Heart right ventricle (tissue), 16 donors: ENCODE measurements around the gene PPM1H. TPM values are rescaled to one million over a fixed set of nuclear protein-coding genes. Genes with fewer than 3 reads are reported as not detected.

ENCODE experiments used
- ATAC-seq, 8 donors: fragments of 200-7000 bp; cut with Tn5 transposase; one replicate each; pipeline ENCODE4 v1.9.1; 2020; ENCODE audit warnings: mild to moderate bottlenecking in 8 of 8, moderate library complexity in 8 of 8, moderate number of reproducible peaks in 1 of 8
- DNase-seq, 2 donors: peaks; one replicate each; pipeline ENCODE4 v3.0.0-alpha.2; 2020
- H3K27ac ChIP-seq, 10 donors: fragments of 200-600 bp; sonication (generic) in 2 of 10; one replicate each; pipeline versions ENCODE4 v1.5.0 to v1.8.0; 2020 to 2022; ENCODE audit warnings: mild to moderate bottlenecking in 3 of 10
- H3K27me3 ChIP-seq, 7 donors: fragments of 200-600 bp; one replicate each; pipeline ENCODE4 v1.8.0; 2021 to 2022; ENCODE audit warnings: mild to moderate bottlenecking in 2 of 7
- H3K36me3 ChIP-seq, 9 donors: fragments of 200-600 bp; sonication (generic) in 1 of 9; one replicate each; pipeline versions ENCODE4 v1.5.0 to v1.8.0; 2020 to 2022; ENCODE audit warnings: mild to moderate bottlenecking in 2 of 9
- H3K4me1 ChIP-seq, 9 donors: fragments of 200-600 bp; sonication (generic) in 1 of 9; one replicate each; pipeline versions ENCODE4 v1.5.0 to v1.8.0; 2020 to 2022; ENCODE audit warnings: mild to moderate bottlenecking in 4 of 9
- H3K4me3 ChIP-seq, 10 donors: fragments of 200-600 bp; sonication (generic) in 2 of 10; one replicate each; pipeline versions ENCODE4 v1.5.0 to v1.8.0; 2020 to 2022; ENCODE audit warnings: mild to moderate bottlenecking in 7 of 10, moderate library complexity in 2 of 10
- H3K9me3 ChIP-seq, 11 donors: fragments of 200-600 bp in 10 of 11; sonication (generic) in 2 of 11; one replicate each; pipeline versions ENCODE4 v1.5.0 to v1.8.0; 2013 to 2022; ENCODE audit warnings: mild to moderate bottlenecking in 2 of 11, control low read depth in 1 of 11, moderate library complexity in 1 of 11
- CTCF ChIP-seq, 9 donors: fragments of 200-600 bp; sonication (generic) in 2 of 9; IDR thresholded peaks; one replicate each; pipeline versions ENCODE4 v1.5.0 to v1.8.0; 2021 to 2022; ENCODE audit warnings: antibody characterized with exemption in 9 of 9, mild to moderate bottlenecking in 5 of 9, moderate library complexity in 1 of 9
- WGBS, 2 donors: extraction: QIAGEN DNeasy Blood & Tissue Kit; methylation state at CpG; one replicate each; pipeline ENCODE4 v1.1.7; 2013; ENCODE audit warnings: inconsistent platforms in 1 of 2; 5-methylcytosine and 5-hydroxymethylcytosine counted together
- intact Hi-C, 10 donors: fragments of 100-400 bp; cut with DNase I; formaldehyde crosslinking; loops; one replicate each; pipeline versions ENCODE4 v1.11.1 to v1.14.2; 2022
- polyA plus RNA-seq, 2 donors: library from polyadenylated mRNA; stranded (reverse); fragments of 200-250 nt; gene quantifications; one replicate each; pipeline ENCODE4 v1.2.3, GENCODE V29; 2013
- total RNA-seq, 10 donors: library from RNA; stranded (reverse); fragmentation: NEBNext Ultra II Directional in 3 of 10; extraction: Animal tissue kit (Norgen Biotek cat#: 25700) in 3 of 10; gene quantifications; one replicate each; pipeline versions ENCODE4 v1.2.1 to v1.2.4, GENCODE V29; 2021 to 2023
- donor health status: Arrhythmogenic right ventricular cardiomyopathy.
- donor health status: ischemic (EF 13 %, LVEDD 7.1; RV severe dilation, severe dysfunction).
- donor health status: healthy with polysubstance abuse.
- donor health status: DM: no; HTN: yes; CAD: no.
- donor health status: DM: no; HTN: no; CAD: no.
- donor health status: ischemic (EF 25% LVEDD 6.9; RV normal size, moderate dysfunction).
- donor health status: ischemic (EF 25% LVEDD 5.7; RV mildly dilated, moderate dysfunction).
- donor health status: healthy.
- donor health status: DM: yes; HTN: yes; CAD: no.
- donor health status: Ischemic cardiomyopathy.
- donor health status: ischemic (EF 35%, LVEDD 5.7; RV mildly dilated, moderate dysfunction).
- donor health status: nonischemic (EF 11% LVEDD 7.7; RV severe dilation, severe dysfunction).
- donor health status: DM: yes; HTN: yes; CAD: no.
- donor health status: PGD.
- donor health status: ischemic (EF 29% LVEDD 5.4; RV normal size, mild dysfunction).
- donor health status: nonischemic (EF 23%, LVEDD 6.1; RV moderate dilation, normal function).

The PPM1H gene
- total and polyA plus RNA-seq, 12 donors = 0.62 to 7.1 (median 5.3) TPM

GRCh38 chr12:62725781-62726180 lies 209.2 kb downstream of the PPM1H start:
- Histone ChIP-seq H3K27me3 (no peaks in the 10 kb centered on the region), H3K36me3 (no peaks in the 10 kb centered on the region), H3K9me3 (no peaks in the 10 kb centered on the region), H3K27ac (no peak overlapping the region), H3K4me3 (no peak overlapping the region), H3K4me1 (peaks cover 1 to 50% (median 8%) of the 10 kb centered on the region in 9 donors)
- ATAC-seq = no peak
- DNase-seq = no peak
- no peak for TF ChIP-seq CTCF (IDR thresholded peaks at IDR 0.05)
- intact Hi-C loops = loop anchor here in 1 of 10 donors (5.0 kb wide), 1 partner anchor 47 kb away; no protein-coding TSS in a partner anchor
- WGBS, 2 donors = 82 to 88% methylated on average over 1 of the region's 1 CpG

- no peak for TF ChIP-seq CTCF (IDR thresholded peaks at IDR 0.05)
- intact Hi-C loops = loop anchor here in 1 of 10 donors (5.0 kb wide), 1 partner anchor 47 kb away; no protein-coding TSS in a partner anchor
- Histone ChIP-seq H3K9me3 (no peaks in the 10 kb centered on the region), H3K4me1 (peaks cover 6 to 50% (median 14%) of the 10 kb centered on the region in 9 donors), H3K27me3 (no peaks in the 10 kb centered on the region), H3K27ac (peak overlapping the region in 3 of 10 donors; percentile 9 to 70 (median 28)), H3K36me3 (no peaks in the 10 kb centered on the region), H3K4me3 (no peak overlapping the region)
- ATAC-seq (peak; percentile 25 to 92 (median 71)), DNase-seq (no peak)
- 76 to 87% methylated on average over 4 of the region's 4 CpGs for WGBS, 2 donors
These were observed 210.0 kb downstream of the PPM1H start for GRCh38 chr12:62724947-62725451.

- no peak for DNase-seq
- TF ChIP-seq CTCF (IDR thresholded peaks at IDR 0.05) = no peak
- Histone ChIP-seq H3K9me3 (no peaks in the 10 kb centered on the region), H3K4me3 (no peak overlapping the region), H3K27ac (peak overlapping the region in 3 of 10 donors; percentile 9 to 70 (median 27)), H3K27me3 (no peaks in the 10 kb centered on the region), H3K4me1 (peaks cover 6 to 51% (median 19%) of the 10 kb centered on the region in 9 donors), H3K36me3 (peaks cover 0 to 6% (median 0%) of the 10 kb centered on the region in 9 donors)
- ATAC-seq = no peak
- intact Hi-C loops = no loop called here
- WGBS, 2 donors = 97% methylated on average over 3 of the region's 3 CpGs
These were observed 210.7 kb downstream of the PPM1H start for GRCh38 chr12:62724285-62724684.

- 97 to 98% methylated on average over 3 of the region's 3 CpGs for WGBS, 2 donors
- Histone ChIP-seq H3K9me3 (no peaks in the 10 kb centered on the region), H3K4me3 (no peak overlapping the region), H3K36me3 (peaks cover 0 to 11% (median 0%) of the 10 kb centered on the region in 9 donors), H3K4me1 (peaks cover 6 to 40% (median 24%) of the 10 kb centered on the region in 9 donors), H3K27me3 (no peaks in the 10 kb centered on the region), H3K27ac (no peak overlapping the region)
- TF ChIP-seq CTCF (IDR thresholded peaks at IDR 0.05) = no peak
- ATAC-seq = no peak
- no peak for DNase-seq
- intact Hi-C loops = no loop called here
These were observed 211.8 kb downstream of the PPM1H start for GRCh38 chr12:62722971-62723680.
